Right renal pelvis (tissue), 4 donors: Measurements from ENCODE around the gene PSMD7. TPM values are rescaled to one million over a fixed set of nuclear protein-coding genes. Genes with fewer than 3 reads are reported as not detected.
"Not testable (repeated sequence)": the region's sequence is repeated elsewhere in the genome, so short reads cannot be mapped to it uniquely, and the experiment has no call there.

Source experiments
- DNase-seq, 4 donors: peaks; one replicate each; pipeline ENCODE4 v3.0.0-alpha.2; 2013; ENCODE audit warnings: low read depth in 4 of 4, low spot score in 3 of 4, missing footprints in 1 of 4
- polyA plus RNA-seq, 4 donors: library from polyadenylated mRNA; unstranded; fragments of 120-200 nt; gene quantifications; one replicate each; pipeline ENCODE4 v1.2.1, GENCODE V29; 2013; ENCODE audit not compliant: insufficient read length in 4 of 4

Gene PSMD7
- polyA plus RNA-seq, 4 donors = 91.8 to 105 (median 98.5) TPM

DNA sequence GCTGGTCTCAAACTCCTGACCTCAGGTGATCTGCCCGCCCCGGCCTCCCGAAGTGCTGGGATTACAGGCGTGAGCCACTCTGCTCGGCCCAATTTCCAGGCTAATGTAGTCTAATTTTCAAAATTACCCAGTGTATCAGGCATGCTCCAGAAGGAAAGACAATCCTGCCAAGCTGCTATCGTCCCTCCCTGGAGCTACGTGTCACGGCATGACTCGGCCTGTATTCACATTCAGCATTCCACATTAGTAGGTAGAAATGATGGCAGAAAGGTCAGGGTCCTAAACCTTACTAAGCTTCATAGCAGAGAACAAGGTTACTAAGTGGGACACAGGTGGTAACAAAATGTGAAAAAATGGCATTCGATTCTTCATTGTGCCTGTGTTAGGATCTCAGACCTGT, 42.6 kb downstream of the PSMD7 start:
- DNase-seq = not testable (repeated sequence)

DNA sequence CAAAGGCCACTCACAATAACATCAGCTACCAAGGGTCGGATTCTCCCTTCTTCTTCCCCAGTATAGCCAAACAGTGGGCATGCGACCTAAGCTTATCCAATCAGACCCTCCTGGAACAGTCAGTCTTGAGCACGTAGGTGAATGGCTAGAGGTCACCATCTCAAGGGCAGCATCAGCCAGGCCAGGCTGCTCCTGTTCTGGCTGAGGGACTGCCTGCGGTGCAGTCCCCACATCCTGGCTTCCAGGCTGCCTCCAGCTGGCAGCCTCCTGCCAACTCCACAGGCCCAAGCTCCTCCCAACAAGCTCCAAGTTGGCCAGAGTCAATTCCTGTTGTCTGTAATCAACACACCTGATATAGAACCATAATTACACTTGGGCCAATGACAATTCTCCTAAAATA, 56.4 kb downstream of the PSMD7 start:
- DNase-seq = not testable (repeated sequence)

Other genes with a start within 250 kb of the PSMD7 start
- 10 to 100 TPM in 1 of 4 donors, 1 to 10 TPM in 3; 5.5 to 17.8 (median 7.4) TPM for gene NPIPB15, start 79.5 kb downstream of the PSMD7 start, polyA plus RNA-seq
- 100 to 1,000 TPM in 3 of 4 donors, 10 to 100 TPM in 1; 91.0 to 130 (median 124) TPM for gene CLEC18B, start 124.7 kb downstream of the PSMD7 start, polyA plus RNA-seq